Keratinocyte (primary cell): ENCODE data around the gene YWHAQ. TPM values are rescaled to one million over a fixed set of nuclear protein-coding genes. Genes with fewer than 3 reads are reported as not detected.

Source experiments
- DNase-seq: peaks from one replicate; pipeline ENCODE4 v3.0.0-alpha.2; 2011; ENCODE audit warnings: low read depth, missing footprints, low spot score
- FAIRE-seq: peaks from 2 replicates; lab custom pipeline; 2011; peaks lifted over from hg19 to GRCh38; lab: Jason Lieb, UNC
- H2AFZ ChIP-seq: 2 replicates; pipeline ENCODE4 v1.6.0; 2012; ENCODE audit warnings: low read length, control low read depth, inconsistent platforms; ENCODE audit not compliant: control insufficient read depth
- H3K27ac ChIP-seq: 2 replicates; pipeline ENCODE4 v1.5.1; 2011; ENCODE audit warnings: low read length; ENCODE audit not compliant: control insufficient read depth, insufficient read depth
- H3K27me3 ChIP-seq: 3 replicates; pipeline ENCODE4 v1.6.0; 2011; ENCODE audit warnings: low read length; ENCODE audit not compliant: control insufficient read depth, insufficient read depth; ENCODE audit errors: extremely low read depth
- H3K36me3 ChIP-seq, 2 experiments: 2 replicates in 1 of 2; 3 replicates in 1 of 2; pipeline ENCODE4 v1.5.1; 2011; ENCODE audit warnings: low read length in 2 of 2, mild to moderate bottlenecking in 1 of 2; ENCODE audit not compliant: control insufficient read depth in 2 of 2, insufficient read depth in 2 of 2; ENCODE audit errors: extremely low read depth in 1 of 2
- H3K4me1 ChIP-seq: 3 replicates; pipeline ENCODE4 v1.5.1; 2011; ENCODE audit warnings: low read length; ENCODE audit not compliant: control insufficient read depth, insufficient read depth; ENCODE audit errors: extremely low read depth
- H3K4me2 ChIP-seq: 3 replicates; pipeline ENCODE4 v1.6.0; 2011; ENCODE audit warnings: low read depth, low read length; ENCODE audit not compliant: control insufficient read depth, insufficient read depth; ENCODE audit errors: extremely low read depth
- H3K4me3 ChIP-seq, 3 experiments: fragments of 200-600 bp in 1 of 3; sonication (generic) in 1 of 3; 2 replicates in 2 of 3; 3 replicates in 1 of 3; pipeline ENCODE4 v1.5.1; 2011 to 2016; ENCODE audit warnings: low read length in 3 of 3, mild to moderate bottlenecking in 3 of 3, control low read depth in 2 of 3, inconsistent platforms in 1 of 3, low read depth in 1 of 3, mixed read lengths in 1 of 3, mixed run types in 1 of 3, moderate library complexity in 1 of 3; ENCODE audit not compliant: control insufficient read depth in 2 of 3, insufficient read depth in 2 of 3; ENCODE audit errors: extremely low read depth in 1 of 3
- H3K79me2 ChIP-seq: 2 replicates; pipeline ENCODE4 v1.6.0; 2012; ENCODE audit warnings: low read length; ENCODE audit not compliant: control insufficient read depth, insufficient read depth
- H3K9ac ChIP-seq: 3 replicates; pipeline ENCODE4 v1.6.0; 2011; ENCODE audit warnings: low read length; ENCODE audit not compliant: control insufficient read depth, insufficient read depth; ENCODE audit errors: extremely low read depth
- H3K9me1 ChIP-seq: 3 replicates; pipeline ENCODE4 v1.6.0; 2011; ENCODE audit warnings: low read length; ENCODE audit not compliant: control insufficient read depth, insufficient read depth; ENCODE audit errors: extremely low read depth
- H3K9me3 ChIP-seq: 2 replicates; pipeline ENCODE4 v1.5.1; 2012; ENCODE audit warnings: low read depth, low read length; ENCODE audit not compliant: control insufficient read depth
- H4K20me1 ChIP-seq: 3 replicates; pipeline ENCODE4 v1.6.0; 2011; ENCODE audit warnings: low read length; ENCODE audit not compliant: control insufficient read depth, insufficient read depth; ENCODE audit errors: extremely low read depth
- CTCF ChIP-seq, 3 experiments: IDR thresholded peaks in 1 of 3; conservative IDR thresholded peaks in 1 of 3; optimal IDR thresholded peaks in 1 of 3; 2 replicates in 2 of 3; 3 replicates in 1 of 3; pipeline versions ENCODE3 to v1.5.1; 2011; ENCODE audit warnings: low read length in 3 of 3, mild to moderate bottlenecking in 3 of 3, moderate library complexity in 2 of 3, control low read depth in 1 of 3, inconsistent platforms in 1 of 3; ENCODE audit not compliant: insufficient read depth in 2 of 3; ENCODE audit errors: extremely low read depth in 1 of 3
- EZH2 ChIP-seq: IDR thresholded peaks from one replicate; pipeline ENCODE4 v1.6.1; 2012; ENCODE audit warnings: inconsistent platforms, mild to moderate bottlenecking, low read length, moderate library complexity
- dilution Hi-C: fragments of 300-500 bp; cut with MboI; formaldehyde crosslinking; loops from one replicate; pipeline ENCODE4 v1.7.0; 2020; ENCODE audit warnings: low sequenced_read_pairs; ENCODE audit not compliant: extremely low pct_ligation_motif_present
- polyA plus RNA-seq, 5 experiments: library from polyadenylated mRNA; depleted of rRNA in 3 of 5; stranded (reverse) in 3 of 5; stranded (forward) in 1 of 5; unstranded in 1 of 5; fragments of >200 nt; gene quantifications; 1 replicate in 1 of 5; 2 replicates in 3 of 5; 3 replicates in 1 of 5; pipeline versions ENCODE4 v1.2.1 to v1.2.3, GENCODE V29; 2011 to 2012; ENCODE audit warnings: missing spikeins in 2 of 5, low read depth in 1 of 5, low replicate concordance in 1 of 5

The YWHAQ gene
- polyA plus RNA-seq, 1 donor (not counting 4 experiments of a cell fraction or from before 2014, with no cell fraction given): 593 TPM

- FAIRE-seq: no peak
- dilution Hi-C loops: no loop called here
- H3K27ac ChIP-seq: no peak overlapping the region
These were observed 10.8 kb upstream of the YWHAQ start for GRCh38 chr2:9641641-9642040.

GRCh38 chr2:9640403-9641104 lies 9.8 kb upstream of the YWHAQ start:
- Histone ChIP-seq H3K9me1 (no peaks in the 10 kb centered on the region), H3K27ac (no peak overlapping the region), H3K79me2 (no peaks in the 10 kb centered on the region), H3K4me1 (peaks cover 48% of the 10 kb centered on the region), H2AFZ (no peak overlapping the region), H3K27me3 (no peaks in the 10 kb centered on the region), H3K4me2 (no peak overlapping the region), H4K20me1 (no peaks in the 10 kb centered on the region), H3K9ac (no peak overlapping the region), H3K9me3 (no peaks in the 10 kb centered on the region), H3K4me3 (no peak overlapping the region), H3K36me3 (no peaks in the 10 kb centered on the region)
- FAIRE-seq (no peak), DNase-seq (no peak)
- dilution Hi-C loops: no loop called here
- no peak for TF ChIP-seq EZH2
- no peak for TF ChIP-seq CTCF (optimal IDR thresholded peaks at IDR 0.05 in 1 of 3, IDR thresholded peaks at IDR 0.05 in 1 of 3, conservative IDR thresholded peaks at IDR 0.05 in 1 of 3; ENCODE audit: extremely low read depth in 1 of 3, insufficient read depth in 2 of 3, low read length in 3 of 3)

More at GRCh38 chr2:9641641-9642040, 10.8 kb upstream of the YWHAQ start:
- H3K36me3 ChIP-seq: no peaks in the 10 kb centered on the region
- no peaks in the 10 kb centered on the region for H3K79me2 ChIP-seq
- no peak overlapping the region for H3K4me3 ChIP-seq
- TF ChIP-seq CTCF (optimal IDR thresholded peaks at IDR 0.05 in 1 of 3, IDR thresholded peaks at IDR 0.05 in 1 of 3, conservative IDR thresholded peaks at IDR 0.05 in 1 of 3; ENCODE audit: extremely low read depth in 1 of 3, insufficient read depth in 2 of 3, low read length in 3 of 3) (no peak), EZH2 (no peak)
- no peaks in the 10 kb centered on the region for H4K20me1 ChIP-seq
- no peak overlapping the region for H2AFZ ChIP-seq
- no peaks in the 10 kb centered on the region for H3K9me3 ChIP-seq
- H3K27me3 ChIP-seq: no peaks in the 10 kb centered on the region
- no peak for DNase-seq
- peaks cover 48% of the 10 kb centered on the region for H3K4me1 ChIP-seq
- no peak overlapping the region for H3K9ac ChIP-seq
- H3K9me1 ChIP-seq: no peaks in the 10 kb centered on the region
- H3K4me2 ChIP-seq: no peak overlapping the region
